Type B pancreatic cell (in vitro differentiated cells): ENCODE results near the gene MRPL11. TPM values are rescaled to one million over a fixed set of nuclear protein-coding genes. Genes with fewer than 3 reads are reported as not detected.

Source experiments
- DNase-seq: peaks from one replicate; pipeline ENCODE4 v3.0.0; 2021; ENCODE audit warnings: mixed read lengths; ENCODE audit not compliant: unreplicated experiment; ENCODE audit errors: extremely low spot score
- H3K27ac Mint-ChIP-seq: 2 replicates; pipeline ENCODE4 v1.8.0; 2021; ENCODE audit warnings: mild to moderate bottlenecking, mixed read lengths
- H3K27me3 Mint-ChIP-seq: 2 replicates; pipeline ENCODE4 v1.8.0; 2021; ENCODE audit warnings: mixed read lengths
- H3K36me3 Mint-ChIP-seq: 2 replicates; pipeline ENCODE4 v1.8.0; 2021; ENCODE audit warnings: mixed read lengths
- H3K4me1 Mint-ChIP-seq: one replicate; pipeline ENCODE4 v1.8.0; 2021; ENCODE audit warnings: mixed read lengths; ENCODE audit not compliant: unreplicated experiment
- H3K4me3 Mint-ChIP-seq: 2 replicates; pipeline ENCODE4 v1.8.0; 2021; ENCODE audit warnings: mild to moderate bottlenecking, mixed read lengths
- H3K9me3 Mint-ChIP-seq: 2 replicates; pipeline ENCODE4 v1.8.0; 2021; ENCODE audit warnings: mixed read lengths
- total RNA-seq: library from RNA; stranded (reverse); gene quantifications from 2 replicates; pipeline ENCODE4 v1.2.1, GENCODE V29; 2021; ENCODE audit warnings: low replicate concordance
- TF ChIP-seq, protein P1 (sequence below): fragments of 200-600 bp; sonication (generic); conservative IDR thresholded peaks from 2 replicates; pipeline ENCODE4 v1.5.0; 2021; ENCODE audit warnings: antibody characterized with exemption, mild to moderate bottlenecking

The MRPL11 gene
- total RNA-seq, 1 donor from 2014 or later = 69.8 TPM

DNA sequence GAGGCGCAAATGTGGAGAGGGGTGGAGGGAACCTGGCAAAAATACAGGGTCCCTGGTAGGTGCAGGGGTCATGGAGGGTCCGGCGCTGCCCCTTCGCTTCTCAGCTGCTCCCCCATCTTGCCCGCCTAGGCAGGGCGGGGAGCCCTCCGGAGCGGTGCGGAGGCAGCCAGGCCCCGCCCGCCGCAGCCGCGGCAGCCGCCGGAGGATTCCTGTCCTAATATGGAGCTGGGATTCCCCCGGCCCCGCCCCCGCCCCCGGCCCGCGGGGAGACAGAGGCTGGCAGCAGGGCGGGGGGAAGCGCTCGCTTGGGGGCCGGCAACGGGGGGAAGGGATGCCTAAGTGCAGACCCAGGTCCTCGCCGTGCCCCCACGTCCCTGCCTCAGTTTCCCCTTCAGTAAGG, 18.8 kb downstream of the MRPL11 start:
- Mint-ChIP-seq H3K27me3 (peaks cover 73% of the 10 kb centered on the region), H3K4me1 (peaks cover 5% of the 10 kb centered on the region), H3K4me3 (no peak overlapping the region), H3K36me3 (no peaks in the 10 kb centered on the region), H3K27ac (no peak overlapping the region), H3K9me3 (peaks cover 5% of the 10 kb centered on the region)
- TF ChIP-seq, protein P1, sequence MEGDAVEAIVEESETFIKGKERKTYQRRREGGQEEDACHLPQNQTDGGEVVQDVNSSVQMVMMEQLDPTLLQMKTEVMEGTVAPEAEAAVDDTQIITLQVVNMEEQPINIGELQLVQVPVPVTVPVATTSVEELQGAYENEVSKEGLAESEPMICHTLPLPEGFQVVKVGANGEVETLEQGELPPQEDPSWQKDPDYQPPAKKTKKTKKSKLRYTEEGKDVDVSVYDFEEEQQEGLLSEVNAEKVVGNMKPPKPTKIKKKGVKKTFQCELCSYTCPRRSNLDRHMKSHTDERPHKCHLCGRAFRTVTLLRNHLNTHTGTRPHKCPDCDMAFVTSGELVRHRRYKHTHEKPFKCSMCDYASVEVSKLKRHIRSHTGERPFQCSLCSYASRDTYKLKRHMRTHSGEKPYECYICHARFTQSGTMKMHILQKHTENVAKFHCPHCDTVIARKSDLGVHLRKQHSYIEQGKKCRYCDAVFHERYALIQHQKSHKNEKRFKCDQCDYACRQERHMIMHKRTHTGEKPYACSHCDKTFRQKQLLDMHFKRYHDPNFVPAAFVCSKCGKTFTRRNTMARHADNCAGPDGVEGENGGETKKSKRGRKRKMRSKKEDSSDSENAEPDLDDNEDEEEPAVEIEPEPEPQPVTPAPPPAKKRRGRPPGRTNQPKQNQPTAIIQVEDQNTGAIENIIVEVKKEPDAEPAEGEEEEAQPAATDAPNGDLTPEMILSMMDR = no peak
- DNase-seq = no peak

DNA sequence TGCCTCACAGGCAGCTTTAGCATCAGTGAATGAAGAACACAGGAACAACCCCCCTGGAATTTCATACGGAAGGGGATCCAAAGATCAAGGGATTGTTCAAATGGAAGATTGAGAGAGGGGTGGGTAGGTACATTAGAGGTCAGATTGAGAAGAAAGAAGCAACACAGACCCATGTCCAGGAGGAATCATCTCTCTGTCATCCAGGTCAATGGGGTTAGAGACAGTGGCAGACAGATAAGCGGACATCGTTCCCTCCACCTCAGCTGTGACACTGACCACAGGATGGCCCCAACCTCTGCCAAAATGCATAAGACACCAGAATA, 19.7 kb downstream of the MRPL11 start:
- Mint-ChIP-seq H3K27me3 (peaks cover 77% of the 10 kb centered on the region), H3K4me3 (peak overlapping the region; percentile 54)

DNA sequence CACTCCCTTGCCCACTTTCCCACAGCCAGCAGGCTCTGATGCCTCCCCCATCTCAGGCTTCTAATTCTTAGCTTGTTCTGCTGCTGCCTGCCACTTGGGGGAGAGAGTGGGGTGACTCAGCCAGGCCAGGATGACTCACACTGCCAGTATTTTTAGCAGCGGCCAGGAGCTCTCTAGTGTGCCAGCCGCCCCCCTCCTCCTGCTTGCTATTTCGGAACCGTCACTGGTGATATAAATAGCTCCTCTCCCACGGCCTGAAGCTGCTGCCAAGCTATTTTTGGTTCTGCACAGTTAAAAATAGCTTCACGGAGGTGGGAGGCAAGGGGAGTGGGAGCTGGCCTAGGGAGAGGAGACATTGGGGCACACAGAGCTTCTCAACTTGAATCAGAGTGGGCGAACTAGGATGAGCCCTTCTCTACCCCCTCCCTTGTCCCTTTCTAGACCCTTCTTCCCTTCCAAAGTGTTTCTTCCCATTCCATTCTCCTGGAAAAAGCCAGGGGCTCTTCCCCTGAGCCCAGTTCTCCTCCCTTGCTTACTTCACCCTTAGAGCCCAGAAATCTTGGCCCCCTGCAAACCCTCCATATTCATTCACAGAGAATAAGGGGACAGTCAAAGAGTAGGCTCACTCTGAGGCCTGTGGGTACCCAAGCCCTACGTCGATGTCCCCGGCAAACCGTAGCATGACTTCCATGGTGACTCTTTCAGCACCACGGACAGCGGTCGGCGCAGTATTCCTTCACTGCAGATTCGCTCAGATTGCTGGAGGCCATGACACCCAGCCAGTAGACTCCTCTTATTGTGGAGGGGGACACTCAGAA, 20.3 kb downstream of the MRPL11 start:
- H3K4me3 Mint-ChIP-seq = peak overlapping the region; percentile 54
- DNase-seq = peak; percentile 80
- H3K27me3 Mint-ChIP-seq = peaks cover 80% of the 10 kb centered on the region
- no peaks in the 10 kb centered on the region for H3K36me3 Mint-ChIP-seq
- H3K9me3 Mint-ChIP-seq = peaks cover 5% of the 10 kb centered on the region
- TF ChIP-seq, protein P1 = no peak
- H3K4me1 Mint-ChIP-seq = peaks cover 5% of the 10 kb centered on the region
- no peak overlapping the region for H3K27ac Mint-ChIP-seq

More for the DNA sequence above, 19.7 kb downstream of the MRPL11 start:
- peaks cover 5% of the 10 kb centered on the region for H3K9me3 Mint-ChIP-seq
- H3K27ac Mint-ChIP-seq = no peak overlapping the region
- TF ChIP-seq, protein P1 = no peak
- no peak for DNase-seq
- no peaks in the 10 kb centered on the region for H3K36me3 Mint-ChIP-seq
- peaks cover 5% of the 10 kb centered on the region for H3K4me1 Mint-ChIP-seq

DNA sequence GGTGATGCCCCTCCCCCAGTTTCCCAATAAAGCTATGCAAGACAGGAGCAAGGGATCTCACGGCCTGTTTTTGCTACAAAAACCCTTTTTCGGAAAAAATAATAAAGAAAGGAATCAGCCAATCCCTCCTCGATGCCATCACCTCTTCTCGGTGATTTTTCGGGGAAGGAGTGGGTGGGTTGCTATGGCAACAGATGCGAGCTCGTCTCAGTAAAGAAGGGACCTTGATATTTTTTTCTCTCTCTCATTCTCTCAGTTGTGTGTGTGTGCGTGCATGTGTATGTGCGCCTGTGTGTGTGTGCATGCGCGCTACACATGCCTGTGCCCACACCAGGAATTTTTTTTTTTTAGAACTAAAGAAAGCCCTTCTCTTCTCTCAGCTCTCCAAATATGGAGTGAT, 21.6 kb downstream of the MRPL11 start:
- H3K4me3 Mint-ChIP-seq = no peak overlapping the region
- TF ChIP-seq, protein P1 = no peak
- H3K4me1 Mint-ChIP-seq = peaks cover 5% of the 10 kb centered on the region
- H3K36me3 Mint-ChIP-seq = no peaks in the 10 kb centered on the region
- DNase-seq = no peak
- peaks cover 5% of the 10 kb centered on the region for H3K9me3 Mint-ChIP-seq
- no peak overlapping the region for H3K27ac Mint-ChIP-seq
- peaks cover 79% of the 10 kb centered on the region for H3K27me3 Mint-ChIP-seq

DNA sequence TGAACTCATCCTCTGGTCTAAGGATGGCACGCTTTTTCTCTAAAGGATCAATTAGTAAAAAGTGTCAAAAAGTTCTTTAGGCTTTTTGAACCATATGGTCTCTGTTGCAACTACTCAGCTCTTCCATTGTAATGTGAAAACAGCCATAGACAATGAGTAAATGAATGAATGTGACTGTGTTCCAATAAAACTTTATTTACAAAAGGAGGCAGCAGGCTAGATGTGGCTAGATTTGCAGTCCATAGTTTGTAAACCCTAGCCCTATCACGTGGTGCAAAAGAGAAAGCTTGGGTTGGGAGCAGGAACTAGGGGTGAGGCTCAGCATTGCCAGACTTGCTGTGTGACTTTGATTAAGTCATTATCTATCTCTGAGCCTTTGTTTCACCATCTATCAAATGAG, 23.2 kb downstream of the MRPL11 start:
- Mint-ChIP-seq H3K36me3 (no peaks in the 10 kb centered on the region), H3K4me3 (no peak overlapping the region), H3K9me3 (peaks cover 5% of the 10 kb centered on the region), H3K27ac (no peak overlapping the region), H3K27me3 (peaks cover 74% of the 10 kb centered on the region), H3K4me1 (peaks cover 9% of the 10 kb centered on the region)
- TF ChIP-seq, protein P1 = no peak
- DNase-seq = no peak
